Activated CD4-positive, alpha-beta T cell treated with anti-CD3 and anti-CD28 coated beads, Interleukin-2, amount 10 ng/mL, durations not matched to agents 7 days and 5 days (primary cell): ENCODE results near the gene AREG. TPM values are rescaled to one million over a fixed set of nuclear protein-coding genes. Genes with fewer than 3 reads are reported as not detected.

Source experiments
- CTCF ChIA-PET: fragments of 350-600 bp; sonication (Branson Sonifier 250); formaldehyde crosslinking; loops from one replicate; lab custom pipeline; 2021; ENCODE audit warnings: antibody characterized with exemption; lab: Charles Lee
- POLR2A ChIA-PET: fragments of 350-600 bp; sonication (Branson Sonifier 250); formaldehyde crosslinking; loops from one replicate; lab custom pipeline; 2021; ENCODE audit warnings: antibody characterized with exemption; lab: Charles Lee
- DNase-seq: peaks from one replicate; pipeline ENCODE4 v3.0.0-alpha.2; 2020
- H3K27ac Mint-ChIP-seq: one replicate; pipeline ENCODE4 v1.8.0; 2021; ENCODE audit warnings: mild to moderate bottlenecking, moderate library complexity, mixed read lengths
- H3K27me3 Mint-ChIP-seq: one replicate; pipeline ENCODE4 v1.8.0; 2021; ENCODE audit warnings: mixed read lengths
- H3K36me3 Mint-ChIP-seq: one replicate; pipeline ENCODE4 v1.8.0; 2021; ENCODE audit warnings: low read depth, mixed read lengths
- H3K4me1 Mint-ChIP-seq: one replicate; pipeline ENCODE4 v1.8.0; 2021; ENCODE audit warnings: mixed read lengths
- H3K4me3 Mint-ChIP-seq: one replicate; pipeline ENCODE4 v1.8.0; 2021; ENCODE audit warnings: mild to moderate bottlenecking, moderate library complexity, mixed read lengths
- H3K9me3 Mint-ChIP-seq: one replicate; pipeline ENCODE4 v1.8.0; 2021; ENCODE audit warnings: mixed read lengths
- total RNA-seq, 2 experiments: library from RNA; stranded (reverse); gene quantifications; one replicate each; pipeline ENCODE4 v1.2.3, GENCODE V29; 2021

Gene AREG
- total RNA-seq, 2 experiments from 2014 or later, result 0.37 TPM; not detected in 1

- ChIA-PET POLR2A (no interaction called here), CTCF (no interaction called here)
- H3K4me1 Mint-ChIP-seq, result no peaks in the 10 kb centered on the region
- H3K36me3 Mint-ChIP-seq, result no peaks in the 10 kb centered on the region
- H3K9me3 Mint-ChIP-seq, result no peaks in the 10 kb centered on the region
- H3K4me3 Mint-ChIP-seq, result no peak overlapping the region
- DNase-seq, result no peak
- H3K27ac Mint-ChIP-seq, result no peak overlapping the region
- peaks cover 1% of the 10 kb centered on the region for H3K27me3 Mint-ChIP-seq
These were observed 30.7 kb upstream of the AREG start for GRCh38 chr4:74414149-74414809.

GRCh38 chr4:74415602-74416300 is 29.2 kb upstream of the AREG start:
- CTCF ChIA-PET, result no interaction called here
- Mint-ChIP-seq H3K27ac (no peak overlapping the region), H3K36me3 (no peaks in the 10 kb centered on the region), H3K9me3 (no peaks in the 10 kb centered on the region), H3K27me3 (peaks cover 1% of the 10 kb centered on the region), H3K4me3 (no peak overlapping the region), H3K4me1 (no peaks in the 10 kb centered on the region)
- DNase-seq, result no peak
- POLR2A ChIA-PET, result no interaction called here

- POLR2A ChIA-PET, result no interaction called here
- H3K9me3 Mint-ChIP-seq, result no peaks in the 10 kb centered on the region
- peaks cover 1% of the 10 kb centered on the region for H3K27me3 Mint-ChIP-seq
- no peaks in the 10 kb centered on the region for H3K36me3 Mint-ChIP-seq
- no peaks in the 10 kb centered on the region for H3K4me1 Mint-ChIP-seq
- CTCF ChIA-PET, result no interaction called here
- no peak overlapping the region for H3K27ac Mint-ChIP-seq
- DNase-seq, result no peak
- no peak overlapping the region for H3K4me3 Mint-ChIP-seq
These were observed 26.8 kb upstream of the AREG start for GRCh38 chr4:74418063-74418670.

- H3K36me3 Mint-ChIP-seq, result no peaks in the 10 kb centered on the region
- no peak overlapping the region for H3K27ac Mint-ChIP-seq
- no peaks in the 10 kb centered on the region for H3K9me3 Mint-ChIP-seq
- H3K27me3 Mint-ChIP-seq, result peaks cover 1% of the 10 kb centered on the region
- ChIA-PET POLR2A (no interaction called here), CTCF (interaction anchor here (1.5 kb wide), 1 partner anchor 10 kb away, joined by 5 read pairs; no protein-coding TSS in a partner anchor)
- no peak for DNase-seq
- no peaks in the 10 kb centered on the region for H3K4me1 Mint-ChIP-seq
- H3K4me3 Mint-ChIP-seq, result no peak overlapping the region
These were observed 24.1 kb upstream of the AREG start for GRCh38 chr4:74420863-74421262.

GRCh38 chr4:74423104-74423503 is 21.8 kb upstream of the AREG start:
- ChIA-PET POLR2A (no interaction called here), CTCF (no interaction called here)
- Mint-ChIP-seq H3K27ac (no peak overlapping the region), H3K27me3 (no peaks in the 10 kb centered on the region), H3K4me1 (no peaks in the 10 kb centered on the region), H3K4me3 (no peak overlapping the region), H3K9me3 (no peaks in the 10 kb centered on the region), H3K36me3 (no peaks in the 10 kb centered on the region)
- no peak for DNase-seq

GRCh38 chr4:74424111-74424510 is 20.8 kb upstream of the AREG start:
- no peak overlapping the region for H3K27ac Mint-ChIP-seq
- no peaks in the 10 kb centered on the region for H3K4me1 Mint-ChIP-seq
- no peak for DNase-seq
- CTCF ChIA-PET, result no interaction called here
- POLR2A ChIA-PET, result no interaction called here
- no peak overlapping the region for H3K4me3 Mint-ChIP-seq
- H3K36me3 Mint-ChIP-seq, result no peaks in the 10 kb centered on the region
- H3K9me3 Mint-ChIP-seq, result no peaks in the 10 kb centered on the region
- H3K27me3 Mint-ChIP-seq, result no peaks in the 10 kb centered on the region

GRCh38 chr4:74426101-74426500 is 18.8 kb upstream of the AREG start:
- H3K27me3 Mint-ChIP-seq, result no peaks in the 10 kb centered on the region
- no peaks in the 10 kb centered on the region for H3K9me3 Mint-ChIP-seq
- H3K36me3 Mint-ChIP-seq, result no peaks in the 10 kb centered on the region
- no peak for DNase-seq
- POLR2A ChIA-PET, result no interaction called here
- CTCF ChIA-PET, result interaction anchor here (1.0 to 1.5 kb wide), 2 partner anchors 10 to 19 kb away, joined by 3 to 4 read pairs; partner anchors contain the start of gene AREG
- no peak overlapping the region for H3K4me3 Mint-ChIP-seq
- H3K4me1 Mint-ChIP-seq, result no peaks in the 10 kb centered on the region
- H3K27ac Mint-ChIP-seq, result no peak overlapping the region

- Mint-ChIP-seq H3K27me3 (no peaks in the 10 kb centered on the region), H3K4me1 (no peaks in the 10 kb centered on the region), H3K4me3 (no peak overlapping the region), H3K9me3 (no peaks in the 10 kb centered on the region), H3K27ac (no peak overlapping the region), H3K36me3 (no peaks in the 10 kb centered on the region)
- DNase-seq, result no peak
- ChIA-PET POLR2A (no interaction called here), CTCF (no interaction called here)
These were observed 16.7 kb upstream of the AREG start for GRCh38 chr4:74428276-74428675.

- CTCF ChIA-PET, result no interaction called here
These were observed 13.7 kb upstream of the AREG start for GRCh38 chr4:74431113-74431826.

GRCh38 chr4:74433043-74433442 is 11.9 kb upstream of the AREG start:
- no peak for DNase-seq
- no peaks in the 10 kb centered on the region for H3K4me1 Mint-ChIP-seq
- no peak overlapping the region for H3K27ac Mint-ChIP-seq
- ChIA-PET POLR2A (no interaction called here), CTCF (no interaction called here)
- no peaks in the 10 kb centered on the region for H3K36me3 Mint-ChIP-seq
- H3K9me3 Mint-ChIP-seq, result no peaks in the 10 kb centered on the region
- no peak overlapping the region for H3K4me3 Mint-ChIP-seq
- H3K27me3 Mint-ChIP-seq, result no peaks in the 10 kb centered on the region

More at GRCh38 chr4:74431113-74431826, 13.7 kb upstream of the AREG start:
- H3K36me3 Mint-ChIP-seq, result no peaks in the 10 kb centered on the region
- no peaks in the 10 kb centered on the region for H3K4me1 Mint-ChIP-seq
- no peak for DNase-seq
- POLR2A ChIA-PET, result no interaction called here
- H3K27me3 Mint-ChIP-seq, result no peaks in the 10 kb centered on the region
- H3K27ac Mint-ChIP-seq, result no peak overlapping the region
- no peaks in the 10 kb centered on the region for H3K9me3 Mint-ChIP-seq
- H3K4me3 Mint-ChIP-seq, result no peak overlapping the region

- ChIA-PET POLR2A (no interaction called here), CTCF (no interaction called here)
- H3K27me3 Mint-ChIP-seq, result no peaks in the 10 kb centered on the region
- no peak overlapping the region for H3K4me3 Mint-ChIP-seq
- H3K4me1 Mint-ChIP-seq, result no peaks in the 10 kb centered on the region
- H3K27ac Mint-ChIP-seq, result no peak overlapping the region
- no peak for DNase-seq
- no peaks in the 10 kb centered on the region for H3K36me3 Mint-ChIP-seq
- H3K9me3 Mint-ChIP-seq, result no peaks in the 10 kb centered on the region
These were observed 11.3 kb upstream of the AREG start for GRCh38 chr4:74433541-74434172.

GRCh38 chr4:74435296-74435695 is 9.6 kb upstream of the AREG start:
- no peak for DNase-seq
- no peaks in the 10 kb centered on the region for H3K27me3 Mint-ChIP-seq

More at GRCh38 chr4:74435296-74435695, 9.6 kb upstream of the AREG start:
- no peaks in the 10 kb centered on the region for H3K36me3 Mint-ChIP-seq
- no peak overlapping the region for H3K4me3 Mint-ChIP-seq
- no peak overlapping the region for H3K27ac Mint-ChIP-seq
- no peaks in the 10 kb centered on the region for H3K4me1 Mint-ChIP-seq
- CTCF ChIA-PET, result interaction anchor here (1.4 to 2.2 kb wide), 2 partner anchors 10 to 30 kb away, joined by 7 read pairs; partner anchors contain the start of gene AREG
- no peaks in the 10 kb centered on the region for H3K9me3 Mint-ChIP-seq
- POLR2A ChIA-PET, result no interaction called here
